SK-N-SH (cell line): Measurements from ENCODE around the gene KCNA5. TPM values are rescaled to one million over a fixed set of nuclear protein-coding genes. Genes with fewer than 3 reads are reported as not detected.

Source experiments
- CTCF ChIA-PET: fragments of 300-600, 350-600 bp; formaldehyde crosslinking; extraction: SDS; loops from one replicate; lab custom pipeline; 2021; lab: Yijun Ruan, JAX
- POLR2A ChIA-PET: fragments of 350-600 bp; sonication (Branson Sonifier 250); formaldehyde crosslinking; extraction: SDS; loops from one replicate; lab custom pipeline; 2020; ENCODE audit warnings: antibody characterized with exemption, inconsistent platforms; lab: Yijun Ruan, JAX
- DNase-seq: peaks from one replicate; pipeline ENCODE4 v3.0.0; 2012
- H2AFZ ChIP-seq: fragments of 200-600 bp; sonication (generic); 2 replicates; pipeline ENCODE4 v1.8.1; 2016; ENCODE audit warnings: antibody characterized with exemption, mild to moderate bottlenecking, low read depth
- H3F3A ChIP-seq: fragments of 200-600 bp; sonication (generic); replicated peaks from 2 replicates; pipeline ENCODE3; 2016; ENCODE audit warnings: antibody characterized with exemption, mild to moderate bottlenecking; ENCODE audit not compliant: insufficient read depth
- H3K27ac ChIP-seq, 2 experiments: fragments of 200-500 bp in 1 of 2; fragments of 200-600 bp in 1 of 2; sonication (Bioruptor generic) in 1 of 2; sonication (generic), shearing (Covaris generic) in 1 of 2; 2 replicates each; pipeline versions ENCODE4 v1.5.1 to v1.6.1; 2014 to 2016; ENCODE audit warnings: low read depth in 2 of 2, inconsistent platforms in 1 of 2, low read length in 1 of 2, mild to moderate bottlenecking in 1 of 2, mixed read lengths in 1 of 2
- H3K27me3 ChIP-seq: fragments of 200-600 bp; sonication (generic), shearing (Covaris generic); 2 replicates; pipeline ENCODE4 v1.6.1; 2016; ENCODE audit warnings: mixed run types; ENCODE audit not compliant: insufficient read depth
- H3K36me3 ChIP-seq, 2 experiments: fragments of 200-500 bp in 1 of 2; fragments of 200-600 bp in 1 of 2; sonication (Bioruptor generic) in 1 of 2; sonication (generic) in 1 of 2; replicated peaks in 1 of 2; 2 replicates each; pipeline versions ENCODE3 to v1.5.1; 2014 to 2016; ENCODE audit warnings: low read length in 1 of 2, mild to moderate bottlenecking in 1 of 2; ENCODE audit not compliant: insufficient read depth in 2 of 2, control insufficient read depth in 1 of 2
- H3K4me1 ChIP-seq, 2 experiments: fragments of 200-500 bp in 1 of 2; fragments of 200-600 bp in 1 of 2; sonication (Bioruptor generic) in 1 of 2; sonication (generic), shearing (Covaris generic) in 1 of 2; 2 replicates each; pipeline versions ENCODE4 v1.5.1 to v1.6.1; 2014 to 2016; ENCODE audit warnings: low read depth in 1 of 2, low read length in 1 of 2, mixed run types in 1 of 2; ENCODE audit not compliant: insufficient read depth in 2 of 2, control insufficient read depth in 1 of 2
- H3K4me2 ChIP-seq: fragments of 200-600 bp; sonication (generic), shearing (Covaris generic); 2 replicates; pipeline ENCODE4 v1.6.1; 2017; ENCODE audit warnings: mixed run types
- H3K4me3 ChIP-seq, 2 experiments: fragments of 200-500 bp in 1 of 2; fragments of 200-600 bp in 1 of 2; sonication (Bioruptor generic) in 1 of 2; sonication (generic), shearing (Covaris generic) in 1 of 2; 2 replicates each; pipeline versions ENCODE4 v1.5.1 to v1.8.1; 2014 to 2016; ENCODE audit warnings: low read depth in 2 of 2, inconsistent platforms in 1 of 2, low read length in 1 of 2, mild to moderate bottlenecking in 1 of 2, mixed read lengths in 1 of 2, moderate library complexity in 1 of 2
- H3K79me2 ChIP-seq: fragments of 200-600 bp; sonication (generic); 2 replicates; pipeline ENCODE4 v1.8.1; 2017; ENCODE audit warnings: mild to moderate bottlenecking; ENCODE audit not compliant: insufficient read depth
- H3K9ac ChIP-seq: fragments of 200-600 bp; sonication (generic); 2 replicates; pipeline ENCODE4 v1.6.1; 2017; ENCODE audit warnings: mixed run types
- H3K9me2 ChIP-seq: fragments of 200-600 bp; sonication (generic); 2 replicates; pipeline ENCODE4 v1.6.1; 2017; ENCODE audit warnings: mixed run types
- H3K9me3 ChIP-seq: fragments of 200-600 bp; sonication (generic); 2 replicates; pipeline ENCODE4 v1.6.1; 2017; ENCODE audit warnings: mixed run types, mild to moderate bottlenecking, moderate library complexity
- H4K20me1 ChIP-seq: fragments of 200-600 bp; sonication (generic); 2 replicates; pipeline ENCODE4 v1.6.1; 2017; ENCODE audit warnings: mild to moderate bottlenecking, mixed run types; ENCODE audit not compliant: insufficient read depth
- ELF1 ChIP-seq: IDR thresholded peaks from 2 replicates; pipeline ENCODE4 v1.4.0; 2012
- FOSL2 ChIP-seq: IDR thresholded peaks from 2 replicates; pipeline ENCODE4 v1.4.0; 2012; ENCODE audit warnings: low read depth, mild to moderate bottlenecking, moderate library complexity, borderline replicate concordance
- FOXM1 ChIP-seq: IDR thresholded peaks from 2 replicates; pipeline ENCODE4 v1.4.0; 2012; ENCODE audit warnings: low read depth, mild to moderate bottlenecking
- GABPA ChIP-seq: IDR thresholded peaks from 2 replicates; pipeline ENCODE4 v1.4.0; 2012; ENCODE audit warnings: low read depth, mild to moderate bottlenecking
- NFIC ChIP-seq: IDR thresholded peaks from 2 replicates; pipeline ENCODE4 v1.4.0; 2012; ENCODE audit warnings: borderline replicate concordance
- RCOR1 ChIP-seq: fragments of 150-350 bp; IDR thresholded peaks from 2 replicates; pipeline ENCODE4 v1.6.1; 2017; ENCODE audit warnings: antibody characterized with exemption, low read length
- RXRA ChIP-seq: IDR thresholded peaks from 2 replicates; pipeline ENCODE4 v1.4.0; 2012; ENCODE audit warnings: low read depth, mild to moderate bottlenecking, borderline replicate concordance
- SMC3 ChIP-seq: IDR thresholded peaks from 2 replicates; pipeline ENCODE4 v1.6.1; 2012; ENCODE audit warnings: low read depth, low read length, improper control_type of control experiment
- TCF12 ChIP-seq: IDR thresholded peaks from 2 replicates; pipeline ENCODE4 v1.4.0; 2012
- YY1 ChIP-seq: IDR thresholded peaks from 2 replicates; pipeline ENCODE4 v1.4.0; 2012; ENCODE audit warnings: low read depth, mild to moderate bottlenecking
- WGBS: methylation state at CpG from one replicate; pipeline ENCODE4 v1.1.6; 2017; ENCODE audit warnings: low lambda C conversion rate; 5-methylcytosine and 5-hydroxymethylcytosine counted together
- polyA plus RNA-seq, 3 experiments: library from polyadenylated mRNA; depleted of rRNA; stranded (reverse); fragments of >200 nt; gene quantifications; 2 replicates each; pipeline ENCODE4 v1.2.3, GENCODE V29; 2012
- TF ChIP-seq, protein P1 (sequence below): IDR thresholded peaks from 2 replicates; pipeline ENCODE4 v1.4.0; 2012; ENCODE audit warnings: low read depth, borderline replicate concordance
- TF ChIP-seq, protein P2 (sequence below): IDR thresholded peaks from 2 replicates; pipeline ENCODE4 v1.6.1; 2012; ENCODE audit warnings: mild to moderate bottlenecking, low read depth, low read length, moderate library complexity
- TF ChIP-seq, protein P3 (sequence below): fragments of 200-600 bp; sonication (generic); IDR thresholded peaks from 2 replicates; pipeline ENCODE4 v1.6.1; 2017; ENCODE audit warnings: antibody characterized with exemption, mild to moderate bottlenecking, moderate library complexity

Gene KCNA5
- polyA plus RNA-seq, 1 of the 3 experiments (the other 2 are of a cell fraction) = not detected

DNA sequence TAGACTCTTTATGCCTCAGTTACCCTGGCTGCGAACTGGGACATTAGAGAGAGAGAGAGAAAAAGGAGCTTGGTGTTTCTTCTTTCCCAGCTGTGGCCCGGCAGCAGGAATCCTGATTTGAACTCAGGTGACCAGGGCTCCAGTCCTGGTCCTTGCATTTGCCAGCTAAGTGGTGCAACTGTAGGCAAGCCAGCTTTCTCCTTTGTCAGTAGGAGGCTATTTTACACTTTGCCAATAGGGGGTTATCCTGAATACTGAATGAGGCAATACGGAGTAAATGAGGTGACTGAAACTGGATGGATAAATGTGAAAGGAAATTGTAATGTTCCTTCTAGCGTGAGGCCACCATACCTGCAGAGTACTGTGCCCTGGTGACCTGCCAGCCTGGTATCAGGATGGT, 27.8 kb downstream of the KCNA5 start (continued):
- TF ChIP-seq FOSL2 (no peak), FOXM1 (no peak)
- TF ChIP-seq, all 33 proteins: peak for 0

DNA sequence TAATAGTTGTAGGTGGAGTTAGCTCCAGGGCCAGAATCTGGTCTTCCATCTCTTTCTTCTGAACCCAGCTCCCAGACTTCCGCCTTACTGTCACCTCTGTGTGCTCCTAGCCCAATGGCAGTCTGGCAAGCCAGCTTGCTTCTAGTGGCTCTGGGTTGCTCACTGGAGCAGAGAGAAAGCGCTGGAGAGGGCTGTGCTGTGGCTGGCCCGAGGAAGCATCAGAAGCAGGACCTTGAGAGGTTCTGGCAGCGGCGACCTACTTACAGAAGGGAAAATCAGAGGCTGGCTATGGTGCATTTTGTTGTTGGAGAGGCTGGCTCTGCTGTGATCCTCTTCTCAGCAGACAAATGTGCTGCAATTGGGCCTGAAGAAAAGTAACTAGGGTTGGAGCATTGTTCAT, 28.6 kb downstream of the KCNA5 start:
- H4K20me1 ChIP-seq = no peaks in the 10 kb centered on the region
- DNase-seq = no peak
- CTCF ChIA-PET = interaction anchor here (1.0 to 11.4 kb wide), 5 partner anchors 10 to 217 kb away, joined by 3 to 82 read pairs (median 3); no protein-coding TSS in a partner anchor
- H3K36me3 ChIP-seq = no peaks in the 10 kb centered on the region
- WGBS = 13% methylated on average over 5 of the region's 5 CpGs
- H2AFZ ChIP-seq = no peak overlapping the region
- no peak for TF ChIP-seq NFIC
- no peak for TF ChIP-seq FOSL2
- no peak for TF ChIP-seq YY1
- TF ChIP-seq SMC3 = no peak
- TF ChIP-seq RXRA = no peak
- no peak for TF ChIP-seq TCF12
- TF ChIP-seq, protein P1, sequence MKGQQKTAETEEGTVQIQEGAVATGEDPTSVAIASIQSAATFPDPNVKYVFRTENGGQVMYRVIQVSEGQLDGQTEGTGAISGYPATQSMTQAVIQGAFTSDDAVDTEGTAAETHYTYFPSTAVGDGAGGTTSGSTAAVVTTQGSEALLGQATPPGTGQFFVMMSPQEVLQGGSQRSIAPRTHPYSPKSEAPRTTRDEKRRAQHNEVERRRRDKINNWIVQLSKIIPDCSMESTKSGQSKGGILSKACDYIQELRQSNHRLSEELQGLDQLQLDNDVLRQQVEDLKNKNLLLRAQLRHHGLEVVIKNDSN = no peak
- TF ChIP-seq, protein P2, sequence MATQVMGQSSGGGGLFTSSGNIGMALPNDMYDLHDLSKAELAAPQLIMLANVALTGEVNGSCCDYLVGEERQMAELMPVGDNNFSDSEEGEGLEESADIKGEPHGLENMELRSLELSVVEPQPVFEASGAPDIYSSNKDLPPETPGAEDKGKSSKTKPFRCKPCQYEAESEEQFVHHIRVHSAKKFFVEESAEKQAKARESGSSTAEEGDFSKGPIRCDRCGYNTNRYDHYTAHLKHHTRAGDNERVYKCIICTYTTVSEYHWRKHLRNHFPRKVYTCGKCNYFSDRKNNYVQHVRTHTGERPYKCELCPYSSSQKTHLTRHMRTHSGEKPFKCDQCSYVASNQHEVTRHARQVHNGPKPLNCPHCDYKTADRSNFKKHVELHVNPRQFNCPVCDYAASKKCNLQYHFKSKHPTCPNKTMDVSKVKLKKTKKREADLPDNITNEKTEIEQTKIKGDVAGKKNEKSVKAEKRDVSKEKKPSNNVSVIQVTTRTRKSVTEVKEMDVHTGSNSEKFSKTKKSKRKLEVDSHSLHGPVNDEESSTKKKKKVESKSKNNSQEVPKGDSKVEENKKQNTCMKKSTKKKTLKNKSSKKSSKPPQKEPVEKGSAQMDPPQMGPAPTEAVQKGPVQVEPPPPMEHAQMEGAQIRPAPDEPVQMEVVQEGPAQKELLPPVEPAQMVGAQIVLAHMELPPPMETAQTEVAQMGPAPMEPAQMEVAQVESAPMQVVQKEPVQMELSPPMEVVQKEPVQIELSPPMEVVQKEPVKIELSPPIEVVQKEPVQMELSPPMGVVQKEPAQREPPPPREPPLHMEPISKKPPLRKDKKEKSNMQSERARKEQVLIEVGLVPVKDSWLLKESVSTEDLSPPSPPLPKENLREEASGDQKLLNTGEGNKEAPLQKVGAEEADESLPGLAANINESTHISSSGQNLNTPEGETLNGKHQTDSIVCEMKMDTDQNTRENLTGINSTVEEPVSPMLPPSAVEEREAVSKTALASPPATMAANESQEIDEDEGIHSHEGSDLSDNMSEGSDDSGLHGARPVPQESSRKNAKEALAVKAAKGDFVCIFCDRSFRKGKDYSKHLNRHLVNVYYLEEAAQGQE = no peak
- no peak for TF ChIP-seq GABPA
- TF ChIP-seq RCOR1 = no peak
- TF ChIP-seq ELF1 = no peak
- no peak overlapping the region for H3K4me3 ChIP-seq
- H3K9me3 ChIP-seq = no peaks in the 10 kb centered on the region
- no peak overlapping the region for H3K4me2 ChIP-seq
- no peaks in the 10 kb centered on the region for H3F3A ChIP-seq
- peaks cover 94% of the 10 kb centered on the region for H3K27me3 ChIP-seq
- no peaks in the 10 kb centered on the region for H3K4me1 ChIP-seq
- H3K9me2 ChIP-seq = no peaks in the 10 kb centered on the region
- POLR2A ChIA-PET = no interaction called here
- H3K27ac ChIP-seq = no peak overlapping the region
- no peak overlapping the region for H3K9ac ChIP-seq
- H3K79me2 ChIP-seq = no peaks in the 10 kb centered on the region

DNA sequence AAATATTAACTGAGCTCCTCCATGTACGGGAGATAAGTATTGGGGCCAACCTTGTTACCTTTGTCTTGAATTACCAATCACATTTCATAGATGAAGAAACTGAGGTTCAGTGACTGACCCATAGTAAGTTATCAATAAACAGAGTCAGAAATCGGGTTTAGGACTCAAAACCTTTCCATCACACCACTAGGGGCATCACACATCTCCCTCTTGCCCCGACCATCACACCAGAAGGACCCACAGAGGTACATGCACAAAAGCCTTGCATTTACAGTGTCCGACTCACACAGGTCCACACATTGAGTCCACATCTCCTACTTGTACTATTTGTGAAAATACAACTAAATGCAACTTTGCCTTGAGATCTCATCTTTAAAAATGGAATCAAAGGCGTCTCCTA, 29.4 kb downstream of the KCNA5 start:
- Histone ChIP-seq H3K9me2 (no peaks in the 10 kb centered on the region), H3F3A (no peaks in the 10 kb centered on the region), H2AFZ (no peak overlapping the region), H3K9me3 (no peaks in the 10 kb centered on the region), H4K20me1 (no peaks in the 10 kb centered on the region), H3K27ac (no peak overlapping the region), H3K4me2 (no peak overlapping the region), H3K27me3 (peaks cover 98% of the 10 kb centered on the region), H3K79me2 (no peaks in the 10 kb centered on the region), H3K4me3 (no peak overlapping the region), H3K4me1 (peaks cover 0 to under 1% of the 10 kb centered on the region in 2 experiments; a peak in 1 of 4 replicates), H3K36me3 (no peaks in the 10 kb centered on the region), H3K9ac (no peak overlapping the region)
- 11% methylated on average over 5 of the region's 5 CpGs for WGBS
- TF ChIP-seq, protein P3, sequence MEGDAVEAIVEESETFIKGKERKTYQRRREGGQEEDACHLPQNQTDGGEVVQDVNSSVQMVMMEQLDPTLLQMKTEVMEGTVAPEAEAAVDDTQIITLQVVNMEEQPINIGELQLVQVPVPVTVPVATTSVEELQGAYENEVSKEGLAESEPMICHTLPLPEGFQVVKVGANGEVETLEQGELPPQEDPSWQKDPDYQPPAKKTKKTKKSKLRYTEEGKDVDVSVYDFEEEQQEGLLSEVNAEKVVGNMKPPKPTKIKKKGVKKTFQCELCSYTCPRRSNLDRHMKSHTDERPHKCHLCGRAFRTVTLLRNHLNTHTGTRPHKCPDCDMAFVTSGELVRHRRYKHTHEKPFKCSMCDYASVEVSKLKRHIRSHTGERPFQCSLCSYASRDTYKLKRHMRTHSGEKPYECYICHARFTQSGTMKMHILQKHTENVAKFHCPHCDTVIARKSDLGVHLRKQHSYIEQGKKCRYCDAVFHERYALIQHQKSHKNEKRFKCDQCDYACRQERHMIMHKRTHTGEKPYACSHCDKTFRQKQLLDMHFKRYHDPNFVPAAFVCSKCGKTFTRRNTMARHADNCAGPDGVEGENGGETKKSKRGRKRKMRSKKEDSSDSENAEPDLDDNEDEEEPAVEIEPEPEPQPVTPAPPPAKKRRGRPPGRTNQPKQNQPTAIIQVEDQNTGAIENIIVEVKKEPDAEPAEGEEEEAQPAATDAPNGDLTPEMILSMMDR = peak; percentile 19; the same call in 1 of the 2 replicates
- no peak for TF ChIP-seq FOSL2
- ChIA-PET POLR2A (no interaction called here), CTCF (interaction anchor here (0.8 to 11.4 kb wide), 5 partner anchors 11 to 369 kb away, joined by 3 to 82 read pairs (median 9); no protein-coding TSS in a partner anchor)
- DNase-seq = no peak
